ENCODE results near the gene TMEM200A.

TMEM200A gene

DNA sequence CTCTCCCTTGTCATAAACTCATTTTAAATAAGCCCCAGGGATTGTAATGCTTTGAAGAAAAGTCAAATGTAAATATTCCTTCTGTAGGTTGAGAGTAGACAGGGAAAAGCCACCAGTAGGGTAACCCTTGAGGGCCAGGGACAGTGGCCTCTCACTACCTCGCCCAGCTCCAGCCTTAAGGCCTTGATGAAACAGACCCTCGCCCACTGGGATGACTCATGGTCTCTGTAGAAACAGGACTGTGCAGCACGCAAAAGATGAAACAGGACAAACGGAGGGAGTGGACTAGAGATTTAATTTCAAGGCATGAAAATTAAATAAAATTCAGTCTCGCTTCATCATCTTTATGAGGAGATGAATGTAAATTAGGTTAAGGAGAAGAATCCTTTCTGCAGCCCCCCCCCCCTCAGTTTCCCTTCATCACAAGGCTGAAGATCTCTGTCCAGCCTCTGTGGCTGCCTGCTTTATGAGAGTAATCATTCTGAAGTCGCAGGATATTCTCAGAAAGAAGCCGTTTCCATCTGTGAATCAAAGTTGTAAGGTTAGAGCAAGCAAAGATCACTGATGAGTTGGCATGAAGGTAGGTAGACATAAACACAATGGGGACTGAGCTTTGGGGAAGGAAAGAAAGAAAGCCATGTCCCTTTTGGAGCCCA lies 60.4 kb downstream of the TMEM200A start:
- no peak for DNase-seq

DNA sequence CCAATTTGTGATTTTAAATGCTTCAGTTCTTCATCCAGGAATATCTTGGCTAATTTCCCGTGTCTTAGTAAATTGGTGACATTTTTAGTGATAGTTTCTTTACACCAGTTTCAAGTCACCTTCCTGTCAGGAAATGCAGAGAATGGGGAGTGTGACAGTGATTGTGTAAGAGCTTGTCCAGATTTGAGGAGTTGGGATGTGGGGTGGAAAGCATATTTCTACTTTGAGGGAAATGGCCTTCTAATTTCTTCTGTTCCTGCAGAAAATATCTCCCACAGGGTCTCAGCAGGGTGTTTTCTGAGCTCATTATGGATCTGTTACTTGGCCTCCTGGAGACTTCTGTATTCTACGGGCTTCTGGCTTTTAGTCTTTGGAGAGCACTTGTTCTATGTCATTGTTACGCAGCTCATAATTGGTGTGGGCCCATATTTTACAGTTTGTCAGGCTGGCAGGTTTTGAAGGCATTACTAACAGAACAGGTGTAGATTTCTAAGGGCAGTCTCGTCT lies 65.6 kb downstream of the TMEM200A start:
- no peak for DNase-seq

DNA sequence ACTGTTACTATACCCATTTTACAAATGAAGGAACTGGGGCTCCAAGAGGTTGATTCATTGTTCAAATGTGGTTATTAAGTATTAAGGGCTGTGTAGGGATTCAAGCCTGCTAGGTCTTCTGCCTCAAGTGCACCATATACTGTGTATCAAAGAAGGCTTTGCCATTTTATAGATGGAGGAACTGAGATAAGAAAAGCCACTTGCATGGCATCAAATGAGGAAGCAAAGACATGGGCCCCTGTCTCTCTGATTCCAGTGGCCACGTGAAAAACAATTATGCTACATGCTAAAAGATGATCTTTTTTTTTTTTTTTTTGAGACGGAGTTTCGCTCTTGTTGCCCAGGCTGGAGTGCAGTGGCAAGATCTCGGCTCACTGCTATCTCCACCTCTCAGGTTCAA lies 67.0 kb downstream of the TMEM200A start:
- DNase-seq = no peak

DNA sequence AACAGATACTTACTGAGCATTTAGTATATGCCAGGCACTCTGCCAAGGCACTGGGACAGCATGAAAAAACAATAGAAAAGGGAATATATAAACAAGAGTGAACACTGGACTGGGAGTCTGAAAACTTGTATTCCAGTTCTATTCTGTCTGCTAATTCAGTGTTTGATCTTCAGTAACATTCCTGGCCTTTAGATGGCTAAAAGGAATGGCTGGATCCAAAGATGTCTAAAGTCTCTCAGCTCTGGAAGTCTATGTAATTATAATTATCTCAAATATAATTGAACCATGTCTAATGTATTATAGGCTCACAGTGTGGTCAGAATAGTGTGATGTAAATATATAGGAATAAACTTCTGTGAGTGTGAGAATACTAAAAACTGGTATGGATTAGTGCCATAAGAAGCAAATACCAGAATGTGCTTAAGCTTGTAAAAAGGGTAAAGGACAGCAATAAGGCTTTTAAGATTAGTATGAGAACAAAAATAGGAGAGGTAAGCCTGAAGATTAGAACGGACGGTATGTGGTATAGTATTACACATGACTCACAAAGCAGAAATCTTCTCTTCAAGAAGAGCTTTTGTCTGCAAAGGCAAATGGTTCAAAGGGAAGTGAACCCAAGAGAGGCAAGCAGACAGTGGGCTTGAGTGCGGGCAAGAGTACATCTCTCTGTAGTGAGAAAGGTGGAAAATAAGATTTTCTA lies 68.5 kb downstream of the TMEM200A start:
- DNase-seq = no peak

DNA sequence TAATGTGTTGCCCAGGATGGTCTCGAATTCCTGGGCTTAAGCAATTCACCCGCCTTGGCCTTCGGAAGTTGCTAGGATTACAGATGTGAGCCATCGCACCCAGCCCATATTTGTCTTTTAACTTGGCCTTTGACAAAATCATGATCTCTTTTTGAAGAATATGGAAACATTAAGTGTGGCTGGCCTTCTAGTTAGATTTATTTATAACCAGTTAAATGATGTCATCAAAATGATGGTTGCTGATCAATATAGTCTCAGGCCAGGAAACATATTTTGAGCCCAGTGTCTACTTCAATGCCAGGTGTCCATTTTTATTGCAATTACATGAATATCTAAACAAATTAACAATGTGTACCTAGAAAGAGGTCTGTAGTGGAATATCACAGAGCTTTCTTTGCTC lies 69.4 kb downstream of the TMEM200A start:
- DNase-seq = no peak

DNA sequence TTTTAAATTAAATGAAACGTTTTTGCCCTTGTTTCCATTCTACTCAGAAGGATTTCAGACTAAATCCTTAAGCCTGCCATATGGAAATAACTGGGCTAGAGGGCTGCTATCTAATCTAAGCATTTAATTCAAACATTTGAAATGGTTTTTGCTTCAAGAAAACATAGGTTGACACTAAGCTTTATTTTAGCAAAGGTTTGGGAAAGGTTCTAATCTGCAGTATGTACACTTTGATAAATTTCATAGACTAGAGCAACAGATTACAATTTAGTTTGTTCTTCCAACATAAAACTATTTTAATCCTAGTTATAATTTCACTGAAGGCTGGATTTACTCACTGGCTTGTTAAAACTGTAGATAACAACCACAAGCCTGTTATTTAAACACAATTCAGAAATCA lies 72.1 kb downstream of the TMEM200A start:
- DNase-seq = no peak

DNA sequence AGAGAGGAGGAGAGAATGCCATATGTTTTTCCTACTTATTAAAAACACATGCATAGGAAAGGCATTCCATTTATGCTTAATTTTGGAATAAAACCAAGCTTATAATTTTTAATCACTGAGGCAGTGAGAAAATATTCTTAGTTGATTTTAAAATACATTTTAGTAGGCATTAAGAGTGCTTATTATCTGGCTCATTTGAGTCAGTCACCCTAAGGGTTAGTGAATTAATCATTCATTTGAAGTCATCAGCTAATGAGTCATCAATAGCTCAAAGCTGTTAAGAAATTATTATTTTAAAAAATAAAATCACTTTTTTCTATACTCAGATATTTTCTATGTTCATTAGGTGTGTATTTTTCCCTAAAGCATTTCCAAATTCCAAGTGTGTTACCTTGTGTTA lies 81.6 kb downstream of the TMEM200A start:
- no peak for DNase-seq

DNA sequence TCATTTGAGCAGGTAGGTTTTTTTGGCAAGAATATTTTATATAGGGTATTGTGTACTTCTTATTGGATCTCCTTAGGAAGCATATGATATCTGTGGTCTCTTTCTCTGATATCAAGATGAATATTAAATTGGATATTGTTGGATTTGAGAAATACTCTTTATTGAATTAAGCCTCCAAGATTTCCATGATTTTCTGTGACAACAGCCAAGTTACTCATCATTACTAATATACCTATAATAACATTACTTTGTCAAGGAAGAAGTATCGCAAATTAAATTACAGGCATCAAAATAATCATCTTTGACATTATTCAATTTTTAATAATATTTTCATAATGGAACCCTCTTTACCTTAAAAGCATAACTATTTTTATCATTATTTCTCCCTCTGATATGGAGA lies 86.5 kb downstream of the TMEM200A start:
- no peak for DNase-seq

DNA sequence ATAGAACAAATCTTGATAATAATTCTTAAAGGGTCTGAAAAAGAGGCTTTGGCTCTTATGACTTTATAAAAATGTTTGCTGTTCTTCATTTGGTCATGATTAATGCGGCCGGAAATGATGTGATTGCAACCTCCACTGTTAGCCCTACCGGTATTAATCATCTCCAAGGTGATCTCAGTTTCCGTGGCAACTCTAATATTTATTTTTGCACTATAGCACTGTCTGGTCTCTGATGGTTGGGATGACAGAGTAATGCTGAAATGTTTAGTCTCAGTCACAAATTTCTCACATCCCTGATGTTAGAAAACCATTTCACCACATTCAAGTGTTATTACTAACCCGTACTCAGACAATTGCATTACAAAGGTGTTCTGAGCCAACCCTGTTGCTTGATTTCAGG lies 87.4 kb downstream of the TMEM200A start:
- DNase-seq = no peak

DNA sequence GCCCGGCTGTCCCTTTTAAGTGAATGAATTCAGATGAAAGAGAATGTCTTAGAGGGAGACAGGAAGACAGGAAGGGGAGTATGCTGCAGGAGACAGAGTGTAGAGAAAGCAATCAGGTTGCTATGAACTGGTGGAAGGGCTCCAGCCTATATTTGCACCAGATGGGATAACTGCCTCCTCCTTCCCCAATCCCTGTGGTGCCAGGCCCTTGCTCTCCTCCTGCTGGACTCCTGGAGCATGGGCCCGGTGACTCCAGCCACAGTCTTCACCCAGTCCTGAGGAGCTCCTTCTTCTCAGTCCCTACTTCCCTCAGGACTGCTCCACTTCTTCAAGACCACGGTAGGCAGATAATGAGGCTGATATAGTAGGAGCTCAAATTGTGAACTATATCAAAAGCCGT lies 91.8 kb downstream of the TMEM200A start:
- no peak for DNase-seq

DNA sequence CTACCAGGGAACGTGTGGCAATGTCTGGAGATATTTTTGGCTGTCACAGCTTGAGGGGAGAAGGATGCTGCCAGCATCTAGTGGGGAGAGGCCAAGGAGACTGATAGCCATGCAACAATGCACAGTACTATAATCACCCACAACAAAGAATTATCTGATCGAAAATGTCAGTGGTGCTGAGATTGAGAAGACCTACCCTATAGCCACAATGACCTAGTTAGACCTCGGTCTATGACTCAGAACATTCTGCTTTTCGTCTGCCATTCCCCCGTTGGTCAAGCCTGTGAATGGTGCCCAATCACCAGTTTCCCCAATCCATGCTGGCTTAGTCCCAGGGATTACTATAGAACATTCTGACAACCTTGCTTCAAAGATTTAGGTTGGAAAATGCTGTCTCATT lies 93.5 kb downstream of the TMEM200A start:
- no peak for DNase-seq

DNA sequence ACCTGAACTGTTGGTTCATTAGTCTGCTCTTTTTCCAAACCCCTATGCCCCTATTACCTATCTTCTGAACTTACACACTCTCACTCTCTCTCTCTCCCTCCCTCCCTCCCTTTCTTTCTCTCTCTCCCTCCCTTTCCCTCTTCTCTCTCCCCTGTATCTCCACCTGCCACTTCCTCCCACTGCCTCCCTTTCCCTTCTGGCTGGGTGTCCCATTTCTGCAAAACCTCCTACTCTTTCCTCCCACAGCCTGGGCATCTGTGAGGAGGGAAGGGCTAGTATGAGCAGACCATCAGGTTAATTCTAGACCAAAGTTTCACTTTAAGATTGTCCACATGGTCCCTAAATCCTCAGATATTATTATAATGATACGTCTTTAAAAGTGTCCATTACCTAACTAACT lies 95.1 kb downstream of the TMEM200A start:
- no peak for DNase-seq

DNA sequence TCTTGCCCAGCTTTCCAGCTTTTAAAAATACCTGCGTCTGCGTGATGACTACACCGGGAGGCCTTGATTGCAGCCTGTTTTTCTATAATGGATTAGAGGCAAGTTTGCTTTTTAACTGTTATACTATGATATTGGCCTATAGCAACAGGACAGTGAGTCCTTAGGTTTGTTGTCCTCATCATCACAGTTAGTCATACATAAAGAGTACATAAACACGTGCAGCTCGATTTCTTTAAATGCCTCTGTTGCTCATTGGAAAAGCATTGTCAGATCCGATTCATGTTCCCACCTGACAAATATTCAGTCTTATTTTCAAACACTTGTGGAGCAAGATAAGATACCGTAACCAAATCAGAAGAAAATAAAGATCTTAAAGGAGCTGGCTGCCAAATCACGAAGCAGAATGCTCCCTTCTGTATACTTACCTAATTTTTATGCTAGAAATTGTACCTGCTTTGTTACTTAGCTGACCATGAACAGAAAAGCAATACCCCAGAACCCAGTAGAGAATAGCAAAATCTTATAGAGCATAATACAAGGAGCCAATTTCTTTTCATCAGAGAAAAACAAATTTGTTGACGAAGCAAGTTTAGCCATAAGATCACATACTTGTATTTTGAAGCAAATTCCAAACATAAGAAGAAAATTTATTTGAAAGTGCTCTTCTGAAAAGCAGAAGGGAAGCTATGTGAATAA lies 100.4 kb downstream of the TMEM200A start:
- DNase-seq = no peak

DNA sequence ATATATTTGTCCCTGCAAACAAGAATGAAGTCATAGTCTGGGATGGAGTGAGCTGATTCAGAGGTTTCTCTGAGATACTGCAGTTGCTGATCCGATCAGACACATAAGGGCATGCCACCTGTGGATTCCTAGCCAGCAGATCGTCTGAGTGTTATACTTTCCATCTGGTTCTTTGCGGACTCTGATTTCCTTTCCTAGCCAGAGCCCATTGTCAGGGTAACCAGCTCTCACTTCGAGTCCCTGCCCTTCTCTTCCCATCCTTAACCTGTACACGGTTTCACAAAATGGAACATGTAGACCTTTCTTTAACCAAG lies 100.9 kb downstream of the TMEM200A start:
- no peak for DNase-seq

DNA sequence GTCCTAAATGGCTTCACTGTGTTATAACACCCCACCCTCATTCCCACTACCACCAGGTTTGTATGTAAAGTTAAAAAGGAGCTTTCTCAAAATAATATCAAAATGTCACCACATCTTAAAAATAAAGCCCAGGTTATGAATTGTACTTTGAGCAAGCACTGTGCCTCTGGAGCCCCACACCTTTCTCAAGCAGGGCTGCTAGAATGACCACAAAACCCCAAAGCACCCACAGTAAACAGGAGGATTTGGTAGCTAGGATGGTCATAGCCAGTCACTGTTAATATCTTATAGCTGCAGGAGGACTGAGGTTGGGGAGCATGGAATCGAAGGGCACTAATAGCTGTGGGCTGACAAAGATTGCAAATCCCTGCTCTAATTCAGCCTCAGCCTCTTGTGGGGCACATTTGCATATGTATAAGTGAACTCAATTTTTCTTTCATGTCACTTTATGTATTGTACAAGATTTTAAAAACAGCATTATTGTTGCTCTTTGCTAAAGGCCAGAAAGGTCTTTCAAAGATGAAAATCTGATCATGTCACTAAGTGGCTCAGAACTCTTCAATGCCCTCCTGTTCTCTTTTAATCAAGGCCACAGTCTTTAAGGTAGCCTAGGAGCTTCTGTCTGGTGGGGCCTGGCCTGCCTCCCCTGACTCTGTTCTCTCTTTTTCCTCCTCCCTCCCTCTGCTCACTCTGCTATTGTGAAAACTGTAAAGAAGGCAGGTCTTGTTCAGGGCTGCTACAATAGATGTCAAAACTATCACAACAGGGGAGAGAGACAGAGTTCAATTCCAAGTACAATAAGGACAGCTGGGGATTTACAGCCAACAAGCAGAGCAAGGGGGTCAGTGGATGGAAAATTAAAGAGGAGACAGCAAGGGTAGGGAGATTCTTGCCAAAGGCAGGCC lies 101.6 kb downstream of the TMEM200A start:
- no peak for DNase-seq

DNA sequence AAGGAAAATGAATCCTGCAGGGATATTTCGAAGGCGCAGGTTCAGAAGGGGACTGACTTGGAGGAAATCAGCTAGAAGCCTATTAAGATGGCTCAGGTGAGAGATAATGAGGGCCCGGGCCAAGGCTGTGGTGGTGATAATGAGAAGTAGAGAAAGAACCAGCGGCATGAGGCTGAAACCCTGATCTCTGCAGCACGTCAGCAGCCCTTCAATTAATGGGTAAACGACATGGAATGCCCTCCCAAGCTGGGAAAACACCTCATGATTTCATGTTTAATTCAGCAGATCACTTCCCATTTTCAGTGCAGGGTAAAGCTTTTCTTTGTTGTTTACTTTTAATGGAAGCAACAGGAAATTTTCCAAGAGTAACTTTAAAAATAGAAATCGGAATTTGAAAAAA lies 104.9 kb downstream of the TMEM200A start:
- no peak for DNase-seq

DNA sequence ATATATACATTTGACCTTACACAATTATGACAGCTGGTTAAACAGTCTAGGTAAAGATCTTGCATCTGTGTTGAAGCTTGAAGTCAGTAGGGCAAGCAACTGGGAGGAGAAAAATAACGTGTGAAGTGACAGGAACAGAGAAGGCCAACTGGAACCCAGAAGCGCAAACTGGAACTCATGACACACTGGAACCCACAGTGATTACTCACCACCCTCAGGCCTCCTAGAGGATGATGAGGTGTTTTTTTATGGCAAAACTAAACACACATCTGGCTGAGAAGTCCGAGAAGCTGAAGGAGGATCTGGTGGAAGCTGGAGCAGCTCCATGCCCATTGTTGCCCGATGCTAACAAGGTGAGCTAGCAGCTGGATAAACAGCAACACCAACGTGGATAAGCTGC lies 108.1 kb downstream of the TMEM200A start:
- no peak for DNase-seq

DNA sequence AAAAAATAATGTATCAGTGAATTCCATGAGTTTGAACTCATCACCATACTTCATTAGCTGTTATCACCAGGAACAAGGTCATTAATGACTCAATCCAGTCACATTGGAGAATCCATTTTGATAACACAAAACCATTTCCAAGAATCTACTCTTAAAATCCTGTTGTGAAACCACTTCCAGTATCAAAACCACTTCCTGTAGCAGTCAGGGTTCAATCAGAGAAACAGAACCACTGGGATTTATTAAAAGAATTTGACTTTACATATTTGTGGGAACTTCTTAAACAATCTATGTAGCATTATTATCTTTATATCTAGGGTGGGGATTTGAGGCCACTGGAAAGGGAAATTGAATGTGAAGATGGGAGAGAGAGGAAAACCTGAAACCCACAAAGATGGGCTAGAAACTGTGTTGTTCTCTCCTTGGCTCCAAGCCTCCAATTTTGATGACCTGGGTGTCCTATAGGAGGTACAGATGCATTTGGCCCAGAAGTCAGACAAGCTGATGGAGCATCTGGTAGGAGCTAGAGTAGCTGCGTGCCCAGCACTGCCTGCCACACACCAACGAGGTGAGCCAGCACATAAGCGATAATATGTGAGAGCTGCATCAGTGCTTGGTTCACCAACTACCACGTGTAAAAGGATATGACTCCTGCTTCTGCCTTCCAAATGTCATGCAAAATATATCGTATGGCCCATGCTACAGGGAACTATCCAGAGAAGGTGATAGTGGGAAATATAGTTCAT lies 117.0 kb downstream of the TMEM200A start:
- DNase-seq = no peak

DNA sequence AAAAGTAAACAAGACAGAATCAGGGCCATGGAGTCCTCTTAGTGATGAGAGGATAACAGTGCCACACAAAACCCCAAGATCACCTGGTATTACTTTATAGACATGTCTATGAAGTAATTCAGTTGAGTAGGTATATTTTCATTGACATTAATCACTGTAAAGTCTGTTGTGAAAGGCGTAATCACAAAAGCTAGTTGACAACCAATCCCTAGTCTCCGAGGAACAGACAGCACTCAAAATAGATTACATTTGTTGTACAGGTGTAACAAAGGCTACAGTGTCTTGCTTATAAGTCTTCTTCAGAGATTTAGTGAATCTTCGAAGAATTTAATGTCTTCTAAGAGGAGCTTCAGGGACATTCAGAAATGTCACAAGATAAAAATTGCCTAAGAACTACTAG lies 120.1 kb downstream of the TMEM200A start:
- DNase-seq = no peak

DNA sequence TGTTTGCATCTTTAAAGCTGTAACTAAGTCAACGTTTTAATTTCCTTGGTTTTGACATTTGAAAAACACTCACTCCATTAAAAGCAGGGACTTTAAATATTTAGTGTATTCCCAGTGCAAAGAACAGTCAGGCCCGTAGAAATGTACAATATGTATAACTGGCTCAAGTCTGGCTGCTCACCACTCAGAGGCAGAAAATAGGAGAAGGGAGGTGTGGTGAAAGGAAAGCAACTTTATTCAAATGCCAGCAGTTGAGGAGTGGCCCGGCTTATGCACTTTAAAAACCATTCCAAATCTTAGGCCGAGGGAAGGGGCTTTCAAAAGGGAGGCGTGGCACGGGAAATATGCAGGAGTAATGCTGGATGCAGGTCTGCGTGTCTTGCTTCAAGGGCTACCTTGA lies 120.6 kb downstream of the TMEM200A start:
- no peak for DNase-seq

DNA sequence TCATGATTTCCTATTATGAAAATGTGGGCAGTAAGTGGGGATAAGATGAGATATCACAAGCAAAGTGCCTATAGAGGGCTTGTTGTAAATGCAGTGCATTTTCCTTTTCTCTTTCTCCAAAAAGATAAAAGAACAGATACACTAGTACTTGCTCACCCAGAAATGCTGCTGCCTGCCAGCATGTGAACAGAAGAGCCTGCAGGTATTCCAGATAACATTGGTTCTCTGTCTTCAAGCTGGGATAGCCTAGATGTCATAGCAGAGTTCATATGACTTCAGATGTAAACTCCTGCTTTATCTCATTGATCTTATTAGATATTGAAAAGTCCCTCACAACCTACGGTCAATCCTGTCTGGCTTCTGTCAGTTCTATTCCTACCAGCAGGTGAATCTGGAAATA lies 123.7 kb downstream of the TMEM200A start:
- DNase-seq = no peak
